ENCODE results near the gene PPP2R2B. TPM values are rescaled to one million over a fixed set of nuclear protein-coding genes. Genes with fewer than 3 reads are reported as not detected.

Gene PPP2R2B
- total RNA-seq, 1 experiment from 2014 or later: 20.3 TPM

DNA sequence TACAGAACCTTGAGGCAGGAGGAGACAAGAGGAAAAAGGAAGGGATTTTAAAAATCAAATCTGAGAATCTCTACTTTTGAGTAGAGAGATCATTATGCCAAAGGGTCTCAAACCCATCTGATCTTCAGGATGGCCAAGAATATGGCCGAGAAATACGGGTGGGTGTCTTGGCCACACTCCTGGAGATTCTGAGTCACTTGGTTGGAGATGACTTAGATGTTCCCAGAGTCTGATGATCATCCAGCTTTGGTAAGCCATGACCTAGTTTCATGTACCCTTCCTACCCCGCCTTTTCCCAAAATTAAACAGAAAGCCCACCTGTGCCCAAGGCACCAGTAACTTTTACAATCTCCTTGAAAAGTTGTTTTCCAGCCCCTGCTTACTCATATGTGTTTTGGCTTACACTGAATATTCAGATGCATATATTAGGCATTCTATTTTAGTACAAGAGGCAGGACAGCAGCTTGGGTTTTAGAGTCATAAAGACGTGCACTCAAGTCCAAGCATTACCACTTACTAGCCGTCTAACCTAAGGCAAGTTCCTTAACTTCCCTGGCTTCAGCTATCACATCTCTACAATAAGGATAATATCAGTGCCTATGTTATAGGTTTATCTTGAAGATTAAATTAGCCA, 195.5 kb downstream of the PPP2R2B start:
- DNase-seq (ENCODE audit: low spot score): no peak
- Mint-ChIP-seq H3K27ac (no peak overlapping the region), H3K36me3 (peaks cover 2% of the 10 kb centered on the region; the same call in 1 of the 2 replicates), H3K27me3 (ENCODE audit: low read depth) (no peaks in the 10 kb centered on the region), H3K4me1 (no peaks in the 10 kb centered on the region), H3K4me3 (no peak overlapping the region), H3K9me3 (no peaks in the 10 kb centered on the region)
- ATAC-seq: no peak
- POLR2A ChIA-PET: no interaction called here
- CTCF ChIA-PET: no interaction called here
- TF ChIP-seq ZNF219 (CRISPR knock-in tag; IDR thresholded peaks at IDR 0.05; ENCODE audit: borderline replicate concordance) (no peak), E2F4 (CRISPR knock-in tag; IDR thresholded peaks at IDR 0.05; ENCODE audit: borderline replicate concordance, low read depth) (no peak), FOXP1 (CRISPR knock-in tag; IDR thresholded peaks at IDR 0.05; ENCODE audit: borderline replicate concordance) (no peak), ZNF512 (CRISPR knock-in tag; IDR thresholded peaks at IDR 0.05; ENCODE audit: borderline replicate concordance) (no peak), AFF4 (CRISPR knock-in tag; IDR thresholded peaks at IDR 0.05; ENCODE audit: borderline replicate concordance) (no peak), ATF6 (CRISPR knock-in tag; IDR thresholded peaks at IDR 0.05) (no peak), ZNF121 (CRISPR knock-in tag; IDR thresholded peaks at IDR 0.05) (no peak), FOXP4 (CRISPR knock-in tag; IDR thresholded peaks at IDR 0.05) (no peak), NFYB (CRISPR knock-in tag; conservative IDR thresholded peaks at IDR 0.05; ENCODE audit: low read depth) (no peak), OVOL2 (CRISPR knock-in tag; IDR thresholded peaks at IDR 0.05; ENCODE audit: borderline replicate concordance) (no peak), CREM (CRISPR knock-in tag; IDR thresholded peaks at IDR 0.05) (no peak), ZBTB43 (CRISPR knock-in tag; IDR thresholded peaks at IDR 0.05) (no peak)
- TF ChIP-seq, protein P1, sequence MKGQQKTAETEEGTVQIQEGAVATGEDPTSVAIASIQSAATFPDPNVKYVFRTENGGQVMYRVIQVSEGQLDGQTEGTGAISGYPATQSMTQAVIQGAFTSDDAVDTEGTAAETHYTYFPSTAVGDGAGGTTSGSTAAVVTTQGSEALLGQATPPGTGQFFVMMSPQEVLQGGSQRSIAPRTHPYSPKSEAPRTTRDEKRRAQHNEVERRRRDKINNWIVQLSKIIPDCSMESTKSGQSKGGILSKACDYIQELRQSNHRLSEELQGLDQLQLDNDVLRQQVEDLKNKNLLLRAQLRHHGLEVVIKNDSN (CRISPR knock-in tag; IDR thresholded peaks at IDR 0.05): no peak
- TF ChIP-seq, protein P2, sequence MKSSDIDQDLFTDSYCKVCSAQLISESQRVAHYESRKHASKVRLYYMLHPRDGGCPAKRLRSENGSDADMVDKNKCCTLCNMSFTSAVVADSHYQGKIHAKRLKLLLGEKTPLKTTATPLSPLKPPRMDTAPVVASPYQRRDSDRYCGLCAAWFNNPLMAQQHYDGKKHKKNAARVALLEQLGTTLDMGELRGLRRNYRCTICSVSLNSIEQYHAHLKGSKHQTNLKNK (CRISPR knock-in tag; IDR thresholded peaks at IDR 0.05): no peak
- TF ChIP-seq, protein P3, sequence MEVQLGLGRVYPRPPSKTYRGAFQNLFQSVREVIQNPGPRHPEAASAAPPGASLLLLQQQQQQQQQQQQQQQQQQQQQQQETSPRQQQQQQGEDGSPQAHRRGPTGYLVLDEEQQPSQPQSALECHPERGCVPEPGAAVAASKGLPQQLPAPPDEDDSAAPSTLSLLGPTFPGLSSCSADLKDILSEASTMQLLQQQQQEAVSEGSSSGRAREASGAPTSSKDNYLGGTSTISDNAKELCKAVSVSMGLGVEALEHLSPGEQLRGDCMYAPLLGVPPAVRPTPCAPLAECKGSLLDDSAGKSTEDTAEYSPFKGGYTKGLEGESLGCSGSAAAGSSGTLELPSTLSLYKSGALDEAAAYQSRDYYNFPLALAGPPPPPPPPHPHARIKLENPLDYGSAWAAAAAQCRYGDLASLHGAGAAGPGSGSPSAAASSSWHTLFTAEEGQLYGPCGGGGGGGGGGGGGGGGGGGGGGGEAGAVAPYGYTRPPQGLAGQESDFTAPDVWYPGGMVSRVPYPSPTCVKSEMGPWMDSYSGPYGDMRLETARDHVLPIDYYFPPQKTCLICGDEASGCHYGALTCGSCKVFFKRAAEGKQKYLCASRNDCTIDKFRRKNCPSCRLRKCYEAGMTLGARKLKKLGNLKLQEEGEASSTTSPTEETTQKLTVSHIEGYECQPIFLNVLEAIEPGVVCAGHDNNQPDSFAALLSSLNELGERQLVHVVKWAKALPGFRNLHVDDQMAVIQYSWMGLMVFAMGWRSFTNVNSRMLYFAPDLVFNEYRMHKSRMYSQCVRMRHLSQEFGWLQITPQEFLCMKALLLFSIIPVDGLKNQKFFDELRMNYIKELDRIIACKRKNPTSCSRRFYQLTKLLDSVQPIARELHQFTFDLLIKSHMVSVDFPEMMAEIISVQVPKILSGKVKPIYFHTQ (CRISPR knock-in tag; IDR thresholded peaks at IDR 0.05): no peak
- TF ChIP-seq, protein P4, sequence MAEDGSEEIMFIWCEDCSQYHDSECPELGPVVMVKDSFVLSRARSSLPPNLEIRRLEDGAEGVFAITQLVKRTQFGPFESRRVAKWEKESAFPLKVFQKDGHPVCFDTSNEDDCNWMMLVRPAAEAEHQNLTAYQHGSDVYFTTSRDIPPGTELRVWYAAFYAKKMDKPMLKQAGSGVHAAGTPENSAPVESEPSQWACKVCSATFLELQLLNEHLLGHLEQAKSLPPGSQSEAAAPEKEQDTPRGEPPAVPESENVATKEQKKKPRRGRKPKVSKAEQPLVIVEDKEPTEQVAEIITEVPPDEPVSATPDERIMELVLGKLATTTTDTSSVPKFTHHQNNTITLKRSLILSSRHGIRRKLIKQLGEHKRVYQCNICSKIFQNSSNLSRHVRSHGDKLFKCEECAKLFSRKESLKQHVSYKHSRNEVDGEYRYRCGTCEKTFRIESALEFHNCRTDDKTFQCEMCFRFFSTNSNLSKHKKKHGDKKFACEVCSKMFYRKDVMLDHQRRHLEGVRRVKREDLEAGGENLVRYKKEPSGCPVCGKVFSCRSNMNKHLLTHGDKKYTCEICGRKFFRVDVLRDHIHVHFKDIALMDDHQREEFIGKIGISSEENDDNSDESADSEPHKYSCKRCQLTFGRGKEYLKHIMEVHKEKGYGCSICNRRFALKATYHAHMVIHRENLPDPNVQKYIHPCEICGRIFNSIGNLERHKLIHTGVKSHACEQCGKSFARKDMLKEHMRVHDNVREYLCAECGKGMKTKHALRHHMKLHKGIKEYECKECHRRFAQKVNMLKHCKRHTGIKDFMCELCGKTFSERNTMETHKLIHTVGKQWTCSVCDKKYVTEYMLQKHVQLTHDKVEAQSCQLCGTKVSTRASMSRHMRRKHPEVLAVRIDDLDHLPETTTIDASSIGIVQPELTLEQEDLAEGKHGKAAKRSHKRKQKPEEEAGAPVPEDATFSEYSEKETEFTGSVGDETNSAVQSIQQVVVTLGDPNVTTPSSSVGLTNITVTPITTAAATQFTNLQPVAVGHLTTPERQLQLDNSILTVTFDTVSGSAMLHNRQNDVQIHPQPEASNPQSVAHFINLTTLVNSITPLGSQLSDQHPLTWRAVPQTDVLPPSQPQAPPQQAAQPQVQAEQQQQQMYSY (CRISPR knock-in tag; IDR thresholded peaks at IDR 0.05): no peak
